ENCODE results near the gene CYB561A3.

Gene CYB561A3

GRCh38 chr11:61306221-61306620 is 55.5 kb downstream of the CYB561A3 start:
- H3K4me3 ChIP-seq (ENCODE audit: low read depth, low read length): no peak overlapping the region
- TF ChIP-seq CTCF (IDR thresholded peaks at IDR 0.05; ENCODE audit: control insufficient read depth, extremely low read depth, insufficient read depth): no peak
- DNase-seq (ENCODE audit: low read depth): no peak

GRCh38 chr11:61305417-61305816 is 56.3 kb downstream of the CYB561A3 start:
- no peak overlapping the region for H3K4me3 ChIP-seq (ENCODE audit: low read depth, low read length)
- no peak for DNase-seq (ENCODE audit: low read depth)
- no peak for TF ChIP-seq CTCF (IDR thresholded peaks at IDR 0.05; ENCODE audit: control insufficient read depth, extremely low read depth, insufficient read depth)

GRCh38 chr11:61303725-61304124 is 58.0 kb downstream of the CYB561A3 start:
- H3K4me3 ChIP-seq (ENCODE audit: low read depth, low read length): no peak overlapping the region
- no peak for DNase-seq (ENCODE audit: low read depth)
- no peak for TF ChIP-seq CTCF (IDR thresholded peaks at IDR 0.05; ENCODE audit: control insufficient read depth, extremely low read depth, insufficient read depth)

GRCh38 chr11:61302550-61302949 is 59.1 kb downstream of the CYB561A3 start:
- H3K4me3 ChIP-seq (ENCODE audit: low read depth, low read length): no peak overlapping the region
- no peak for TF ChIP-seq CTCF (IDR thresholded peaks at IDR 0.05; ENCODE audit: control insufficient read depth, extremely low read depth, insufficient read depth)
- DNase-seq (ENCODE audit: low read depth): no peak
